GM12801 (cell line): ENCODE results near the gene SCFD1.

Experiments
- TF ChIP-seq, protein P1 (sequence below): IDR thresholded peaks from one replicate; pipeline ENCODE4 v1.5.1; 2011; ENCODE audit warnings: control low read depth; ENCODE audit not compliant: insufficient read length; ENCODE audit errors: extremely low read depth

The SCFD1 gene

GRCh38 chr14:30692669-30693068 is 70.5 kb downstream of the SCFD1 start:
- TF ChIP-seq, protein P1, sequence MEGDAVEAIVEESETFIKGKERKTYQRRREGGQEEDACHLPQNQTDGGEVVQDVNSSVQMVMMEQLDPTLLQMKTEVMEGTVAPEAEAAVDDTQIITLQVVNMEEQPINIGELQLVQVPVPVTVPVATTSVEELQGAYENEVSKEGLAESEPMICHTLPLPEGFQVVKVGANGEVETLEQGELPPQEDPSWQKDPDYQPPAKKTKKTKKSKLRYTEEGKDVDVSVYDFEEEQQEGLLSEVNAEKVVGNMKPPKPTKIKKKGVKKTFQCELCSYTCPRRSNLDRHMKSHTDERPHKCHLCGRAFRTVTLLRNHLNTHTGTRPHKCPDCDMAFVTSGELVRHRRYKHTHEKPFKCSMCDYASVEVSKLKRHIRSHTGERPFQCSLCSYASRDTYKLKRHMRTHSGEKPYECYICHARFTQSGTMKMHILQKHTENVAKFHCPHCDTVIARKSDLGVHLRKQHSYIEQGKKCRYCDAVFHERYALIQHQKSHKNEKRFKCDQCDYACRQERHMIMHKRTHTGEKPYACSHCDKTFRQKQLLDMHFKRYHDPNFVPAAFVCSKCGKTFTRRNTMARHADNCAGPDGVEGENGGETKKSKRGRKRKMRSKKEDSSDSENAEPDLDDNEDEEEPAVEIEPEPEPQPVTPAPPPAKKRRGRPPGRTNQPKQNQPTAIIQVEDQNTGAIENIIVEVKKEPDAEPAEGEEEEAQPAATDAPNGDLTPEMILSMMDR: no peak

GRCh38 chr14:30698463-30698862 is 76.3 kb downstream of the SCFD1 start:
- TF ChIP-seq, protein P1: no peak

DNA sequence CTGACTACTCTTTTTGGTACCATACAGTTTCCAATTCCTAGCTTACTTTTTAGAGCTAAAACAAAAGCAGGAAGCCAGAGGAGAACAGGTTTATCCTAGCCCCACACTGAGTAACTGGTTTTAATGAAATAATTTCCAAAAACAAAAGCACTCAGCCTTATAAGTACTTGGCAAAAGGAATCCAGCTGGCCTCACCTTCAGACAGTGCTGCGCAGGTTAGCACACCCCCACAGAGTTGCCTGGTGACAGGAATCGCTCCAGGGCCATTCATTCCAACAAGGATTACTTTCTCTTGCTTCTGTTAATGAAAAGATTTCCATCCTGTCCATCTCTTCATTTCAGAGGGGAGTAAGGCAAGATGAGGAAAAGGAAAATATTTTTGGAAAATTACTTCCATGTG is 84.6 kb downstream of the SCFD1 start:
- TF ChIP-seq, protein P1: no peak

DNA sequence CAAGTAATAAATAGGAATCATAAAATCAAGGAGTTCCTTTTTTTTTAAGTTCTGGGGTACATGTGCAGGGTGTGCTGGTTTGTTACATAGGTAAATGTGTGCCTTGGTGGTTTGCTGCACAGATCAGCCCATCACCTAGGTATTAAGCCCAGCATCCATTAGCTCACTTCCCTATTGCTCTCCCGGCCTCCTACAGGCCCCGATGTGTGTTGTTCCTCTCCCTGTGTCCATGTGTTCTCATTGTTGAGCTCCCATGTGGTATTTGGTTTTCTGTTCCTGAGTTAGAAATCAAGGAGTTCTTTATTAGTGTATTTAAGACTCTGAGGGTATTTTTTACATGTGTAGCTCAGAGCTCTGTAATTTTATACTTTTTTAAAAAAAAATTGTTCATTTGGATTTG is 86.0 kb downstream of the SCFD1 start:
- TF ChIP-seq, protein P1: no peak

- TF ChIP-seq, protein P1: no peak
Measured at GRCh38 chr14:30709201-30709600, 87.1 kb downstream of the SCFD1 start.

- TF ChIP-seq, protein P1: no peak
Measured at GRCh38 chr14:30710876-30711275, 88.8 kb downstream of the SCFD1 start.

- TF ChIP-seq, protein P1: no peak
Measured at GRCh38 chr14:30719137-30719536, 97.0 kb downstream of the SCFD1 start.

DNA sequence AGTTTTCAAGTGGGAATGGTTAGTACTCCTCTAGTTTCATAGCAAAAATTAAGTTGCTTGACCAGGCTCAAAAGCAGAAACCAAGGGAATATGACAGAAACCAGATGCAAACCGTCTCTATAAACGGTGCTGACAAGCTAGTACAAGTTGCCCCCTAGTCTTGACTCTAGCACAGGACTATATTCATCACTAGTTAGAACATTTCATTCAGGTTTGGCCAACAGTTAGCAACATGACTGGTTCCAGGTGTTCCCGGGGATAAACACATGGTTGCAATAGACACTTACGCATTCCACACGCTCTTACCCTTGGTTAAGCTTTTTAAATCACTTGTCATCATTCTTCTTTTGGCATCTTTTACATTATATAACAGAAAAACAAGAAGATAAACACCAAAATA is 103.6 kb downstream of the SCFD1 start:
- TF ChIP-seq, protein P1: no peak
